K562 (cell line): ENCODE measurements around the gene ST8SIA1. TPM values are rescaled to one million over a fixed set of nuclear protein-coding genes. Genes with fewer than 3 reads are reported as not detected.

Source experiments
- C11orf30 ChIP-seq: fragments of 450-650 bp; IDR thresholded peaks from 2 replicates; pipeline ENCODE4 v1.6.1; 2016; ENCODE audit warnings: low read depth, mild to moderate bottlenecking
- TAF1 ChIP-seq: IDR thresholded peaks from 2 replicates; pipeline ENCODE4 v1.6.1; 2011; ENCODE audit warnings: mild to moderate bottlenecking, low read length, moderate library complexity; ENCODE audit not compliant: insufficient read depth, control insufficient read depth, severe bottlenecking; ENCODE audit errors: extremely low read depth
- ZNF695 ChIP-seq: fragments of 450-650 bp; formaldehyde crosslinking; IDR thresholded peaks from 2 replicates; pipeline ENCODE4 v1.4.0; 2020; ENCODE audit warnings: mild to moderate bottlenecking, moderate library complexity
- polyA plus RNA-seq, 8 experiments: library from polyadenylated mRNA; depleted of rRNA in 4 of 8; stranded (reverse) in 5 of 8; unstranded in 3 of 8; fragments of >200 nt; fragmentation: Nextera tagmentation in 2 of 8; fragmentation: Illumina TruSeq in 1 of 8; extraction: Ambion mirVana in 2 of 8; extraction: Trizol in 1 of 8; gene quantifications; 2 replicates each; pipeline versions ENCODE4 v1.2.1 to v1.2.3, GENCODE V29; 2011 to 2014; ENCODE audit warnings: inconsistent platforms in 1 of 8, missing spikeins in 1 of 8
- total RNA-seq, 7 experiments: library from RNA; depleted of rRNA in 6 of 7; stranded (reverse); fragments of >200 nt in 6 of 7; fragmentation: Illumina TruSeq in 2 of 7; extraction: Trizol in 2 of 7; gene quantifications; 2 replicates each; pipeline versions ENCODE4 v1.2.1 to v1.2.3, GENCODE V29; 2011 to 2021; ENCODE audit warnings: low replicate concordance in 1 of 7
- TF ChIP-seq, protein P1 (sequence below): fragments of 450-650 bp; IDR thresholded peaks from 2 replicates; pipeline ENCODE4 v1.6.1; 2016; ENCODE audit warnings: low read depth

The ST8SIA1 gene
- total and polyA plus RNA-seq, 9 of the 15 experiments (the other 6 are each of a cell fraction or from before 2014, with no cell fraction given), result 0.86 to 26.3 (median 4.3) TPM

DNA sequence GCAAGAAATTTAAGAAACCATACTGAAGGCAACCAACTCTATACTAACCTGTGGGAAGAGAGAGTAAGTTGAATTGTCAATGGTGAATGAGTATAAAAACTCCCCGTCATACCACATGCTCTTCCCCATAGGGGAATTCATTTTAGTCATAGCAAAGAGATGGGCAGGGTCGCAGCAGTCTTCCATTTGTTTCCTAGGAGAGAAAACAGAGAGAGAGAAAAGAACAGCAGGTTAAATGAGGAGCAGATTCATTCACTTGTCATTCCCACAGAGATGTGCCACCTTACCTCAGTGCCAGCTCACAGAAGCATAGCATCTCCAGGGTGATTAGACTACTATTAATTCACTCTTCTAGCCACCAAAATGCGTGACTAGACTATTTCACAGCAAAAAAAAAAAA is 47.4 kb downstream of the ST8SIA1 start (continued):
- TF ChIP-seq, protein P1, sequence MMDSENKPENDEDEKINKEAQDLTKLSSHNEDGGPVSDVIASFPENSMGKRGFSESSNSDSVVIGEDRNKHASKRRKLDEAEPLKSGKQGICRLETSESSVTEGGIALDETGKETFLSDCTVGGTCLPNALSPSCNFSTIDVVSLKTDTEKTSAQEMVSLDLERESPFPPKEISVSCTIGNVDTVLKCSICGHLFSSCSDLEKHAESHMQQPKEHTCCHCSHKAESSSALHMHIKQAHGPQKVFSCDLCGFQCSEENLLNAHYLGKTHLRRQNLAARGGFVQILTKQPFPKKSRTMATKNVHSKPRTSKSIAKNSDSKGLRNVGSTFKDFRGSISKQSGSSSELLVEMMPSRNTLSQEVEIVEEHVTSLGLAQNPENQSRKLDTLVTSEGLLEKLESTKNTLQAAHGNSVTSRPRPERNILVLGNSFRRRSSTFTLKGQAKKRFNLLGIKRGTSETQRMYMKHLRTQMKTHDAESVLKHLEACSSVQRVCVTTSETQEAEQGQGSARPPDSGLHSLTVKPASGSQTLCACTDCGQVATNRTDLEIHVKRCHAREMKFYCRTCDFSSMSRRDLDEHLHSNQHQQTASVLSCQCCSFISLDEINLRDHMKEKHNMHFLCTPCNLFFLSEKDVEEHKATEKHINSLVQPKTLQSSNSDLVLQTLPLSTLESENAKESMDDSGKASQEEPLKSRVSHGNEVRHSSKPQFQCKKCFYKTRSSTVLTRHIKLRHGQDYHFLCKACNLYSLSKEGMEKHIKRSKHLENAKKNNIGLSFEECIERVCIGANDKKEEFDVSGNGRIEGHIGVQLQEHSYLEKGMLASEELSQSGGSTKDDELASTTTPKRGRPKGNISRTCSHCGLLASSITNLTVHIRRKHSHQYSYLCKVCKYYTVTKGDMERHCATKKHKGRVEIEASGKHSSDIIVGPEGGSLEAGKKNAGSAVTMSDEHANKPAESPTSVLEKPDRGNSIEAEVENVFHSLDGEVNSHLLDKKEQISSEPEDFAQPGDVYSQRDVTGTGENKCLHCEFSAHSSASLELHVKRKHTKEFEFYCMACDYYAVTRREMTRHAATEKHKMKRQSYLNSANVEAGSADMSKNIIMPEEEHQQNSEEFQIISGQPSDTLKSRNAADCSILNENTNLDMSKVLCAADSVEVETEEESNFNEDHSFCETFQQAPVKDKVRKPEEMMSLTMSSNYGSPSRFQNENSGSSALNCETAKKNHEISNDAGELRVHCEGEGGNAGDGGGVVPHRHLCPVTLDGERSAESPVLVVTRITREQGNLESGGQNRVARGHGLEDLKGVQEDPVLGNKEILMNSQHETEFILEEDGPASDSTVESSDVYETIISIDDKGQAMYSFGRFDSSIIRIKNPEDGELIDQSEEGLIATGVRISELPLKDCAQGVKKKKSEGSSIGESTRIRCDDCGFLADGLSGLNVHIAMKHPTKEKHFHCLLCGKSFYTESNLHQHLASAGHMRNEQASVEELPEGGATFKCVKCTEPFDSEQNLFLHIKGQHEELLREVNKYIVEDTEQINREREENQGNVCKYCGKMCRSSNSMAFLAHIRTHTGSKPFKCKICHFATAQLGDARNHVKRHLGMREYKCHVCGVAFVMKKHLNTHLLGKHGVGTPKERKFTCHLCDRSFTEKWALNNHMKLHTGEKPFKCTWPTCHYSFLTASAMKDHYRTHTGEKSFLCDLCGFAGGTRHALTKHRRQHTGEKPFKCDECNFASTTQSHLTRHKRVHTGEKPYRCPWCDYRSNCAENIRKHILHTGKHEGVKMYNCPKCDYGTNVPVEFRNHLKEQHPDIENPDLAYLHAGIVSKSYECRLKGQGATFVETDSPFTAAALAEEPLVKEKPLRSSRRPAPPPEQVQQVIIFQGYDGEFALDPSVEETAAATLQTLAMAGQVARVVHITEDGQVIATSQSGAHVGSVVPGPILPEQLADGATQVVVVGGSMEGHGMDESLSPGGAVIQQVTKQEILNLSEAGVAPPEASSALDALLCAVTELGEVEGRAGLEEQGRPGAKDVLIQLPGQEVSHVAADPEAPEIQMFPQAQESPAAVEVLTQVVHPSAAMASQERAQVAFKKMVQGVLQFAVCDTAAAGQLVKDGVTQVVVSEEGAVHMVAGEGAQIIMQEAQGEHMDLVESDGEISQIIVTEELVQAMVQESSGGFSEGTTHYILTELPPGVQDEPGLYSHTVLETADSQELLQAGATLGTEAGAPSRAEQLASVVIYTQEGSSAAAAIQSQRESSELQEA, result no peak
- TF ChIP-seq ZNF695 (CRISPR knock-in tag) (no peak), TAF1 (no peak), C11orf30 (no peak)
